Right renal cortex interstitium (tissue), 3 donors: ENCODE data around the gene ATG101. TPM values are rescaled to one million over a fixed set of nuclear protein-coding genes. Genes with fewer than 3 reads are reported as not detected.

ENCODE experiments used
- DNase-seq, 3 donors: peaks; one replicate each; pipeline ENCODE4 v3.0.0-alpha.2; 2013; ENCODE audit warnings: low read depth in 3 of 3, low spot score in 2 of 3
- polyA plus RNA-seq, 3 donors: library from polyadenylated mRNA; unstranded; fragments of 120-200 nt; gene quantifications; one replicate each; pipeline ENCODE4 v1.2.1, GENCODE V29; 2013; ENCODE audit not compliant: insufficient read length in 3 of 3

ATG101 gene
- polyA plus RNA-seq, 3 donors, result 24.9 to 31.9 (median 30.5) TPM

DNA sequence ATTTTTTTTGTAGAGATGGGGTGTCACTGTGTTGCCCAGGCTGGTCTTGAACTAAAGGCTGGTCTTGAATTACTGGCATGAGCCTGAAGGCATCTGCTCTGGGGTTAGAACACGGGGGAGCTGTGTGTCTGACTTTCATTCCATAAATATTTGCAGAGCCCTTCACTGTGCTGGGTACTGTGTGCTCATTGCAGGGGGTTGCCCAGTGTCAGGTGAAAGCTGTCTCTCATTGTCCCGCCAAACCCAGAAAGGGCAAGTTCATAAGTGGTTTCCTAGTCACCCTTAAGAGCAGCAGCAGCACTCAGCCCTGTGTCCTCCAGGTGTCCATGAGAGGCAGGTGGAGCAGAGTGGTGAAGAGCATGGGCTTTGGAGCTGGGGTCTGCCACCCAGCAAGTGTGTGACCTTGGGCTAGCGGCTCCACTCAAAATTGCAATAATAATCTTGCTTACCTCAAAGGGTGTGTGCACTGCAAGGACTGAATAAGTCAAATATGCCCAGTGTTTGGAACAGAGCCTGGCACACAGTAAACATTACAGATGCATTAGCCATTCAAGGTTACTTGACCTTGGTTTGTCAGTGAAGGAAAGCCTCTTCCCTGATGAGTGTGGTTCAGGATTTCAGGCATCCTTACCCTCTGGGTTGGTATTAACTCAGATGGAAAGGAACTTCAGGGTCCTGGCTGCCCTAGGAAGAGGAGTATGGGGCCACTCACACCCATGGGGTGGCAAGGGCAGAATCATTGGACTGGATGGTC lies 5.4 kb downstream of the ATG101 start:
- DNase-seq, result no peak

DNA sequence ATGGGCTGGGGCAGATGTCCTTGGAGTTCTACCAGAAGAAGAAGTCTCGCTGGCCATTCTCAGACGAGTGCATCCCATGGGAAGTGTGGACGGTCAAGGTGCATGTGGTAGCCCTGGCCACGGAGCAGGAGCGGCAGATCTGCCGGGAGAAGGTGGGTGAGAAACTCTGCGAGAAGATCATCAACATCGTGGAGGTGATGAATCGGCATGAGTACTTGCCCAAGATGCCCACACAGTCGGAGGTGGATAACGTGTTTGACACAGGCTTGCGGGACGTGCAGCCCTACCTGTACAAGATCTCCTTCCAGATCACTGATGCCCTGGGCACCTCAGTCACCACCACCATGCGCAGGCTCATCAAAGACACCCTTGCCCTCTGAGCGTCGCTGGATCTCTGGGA lies 7.0 kb downstream of the ATG101 start:
- DNase-seq, result no peak

DNA sequence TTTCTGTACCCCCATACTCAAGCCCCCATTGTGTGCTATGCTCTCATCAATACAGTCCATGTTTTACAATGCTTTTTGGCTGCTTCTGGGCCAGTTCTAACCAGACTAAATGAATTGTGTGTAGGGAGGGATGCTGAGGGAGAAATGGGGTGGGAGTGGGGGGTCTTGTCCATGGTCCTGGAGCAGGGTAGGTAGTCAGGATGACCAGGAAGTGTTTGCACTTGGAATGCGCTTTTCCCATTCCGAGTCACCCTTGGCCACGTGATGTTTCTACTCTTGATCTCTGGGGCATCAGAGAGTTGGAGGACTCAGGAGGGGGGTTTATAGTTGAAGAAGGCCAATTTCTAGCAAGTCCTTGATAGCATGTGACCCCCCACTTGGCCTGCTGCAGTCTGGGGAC lies 8.5 kb downstream of the ATG101 start:
- DNase-seq, result no peak

DNA sequence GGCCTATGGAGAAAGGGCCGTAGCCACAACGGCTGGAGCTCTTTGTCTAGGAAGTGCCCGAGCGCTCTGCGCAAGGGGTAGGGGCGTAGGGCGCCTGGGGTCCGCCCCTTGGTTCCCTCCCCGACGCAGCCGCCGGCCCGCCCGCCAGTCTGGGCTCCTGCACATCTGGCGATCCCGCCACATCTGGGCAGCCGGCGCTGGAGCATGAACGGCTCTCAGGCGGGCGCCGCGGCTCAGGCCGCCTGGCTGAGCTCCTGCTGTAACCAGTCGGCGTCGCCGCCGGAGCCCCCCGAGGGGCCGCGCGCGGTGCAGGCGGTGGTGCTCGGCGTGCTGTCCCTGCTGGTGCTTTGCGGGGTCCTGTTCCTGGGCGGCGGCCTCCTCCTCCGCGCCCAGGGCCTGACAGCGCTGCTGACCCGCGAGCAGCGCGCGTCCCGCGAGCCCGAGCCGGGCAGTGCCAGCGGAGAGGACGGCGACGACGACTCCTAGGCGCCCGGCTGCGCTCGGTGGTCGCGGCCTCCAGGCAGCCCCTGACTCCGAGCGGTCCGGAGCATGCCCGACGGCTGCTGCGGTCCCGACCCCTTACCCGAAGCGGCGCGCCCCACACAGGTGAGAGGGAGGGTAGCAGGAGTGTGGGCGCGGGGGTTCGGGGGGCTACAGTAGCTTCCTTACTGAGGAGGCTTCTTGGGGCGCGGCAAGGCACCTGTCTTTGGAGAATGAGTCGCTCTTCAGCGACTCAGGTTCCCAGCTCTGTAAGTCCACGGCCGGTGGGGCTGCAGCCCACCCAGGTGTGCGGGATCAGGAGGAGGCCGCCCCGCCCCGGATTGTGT lies 10.0 kb downstream of the ATG101 start, which contains the start of gene SMIM41:
SMIM41 (plus strand) TSS at position 129 of the 827 bp plus-strand sequence; CDS start at position 205, 76 bp downstream.
- DNase-seq, result no peak

- DNase-seq, result no peak
These were observed 10.8 kb downstream of the ATG101 start for GRCh38 chr12:52080403-52081251.

GRCh38 chr12:52081263-52081733 lies 11.5 kb downstream of the ATG101 start:
- no peak for DNase-seq

GRCh38 chr12:52082026-52082668 lies 12.4 kb downstream of the ATG101 start:
- DNase-seq, result no peak

DNA sequence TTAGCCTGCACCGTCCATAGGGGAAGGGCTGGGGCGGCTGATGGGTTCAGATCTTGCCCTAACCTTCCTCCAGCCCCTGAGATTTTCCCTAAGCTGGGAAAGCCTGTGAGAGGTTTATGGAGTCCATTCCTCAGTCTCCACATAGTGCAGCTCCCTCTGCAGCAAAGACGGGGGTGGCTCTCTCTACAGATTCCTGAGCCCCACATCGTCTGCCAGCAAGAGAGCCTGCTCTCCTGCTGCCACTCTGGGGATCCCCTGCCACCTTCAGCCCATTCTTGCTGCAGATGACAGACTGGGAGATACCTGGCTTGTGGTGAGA lies 12.8 kb downstream of the ATG101 start:
- DNase-seq, result no peak

DNA sequence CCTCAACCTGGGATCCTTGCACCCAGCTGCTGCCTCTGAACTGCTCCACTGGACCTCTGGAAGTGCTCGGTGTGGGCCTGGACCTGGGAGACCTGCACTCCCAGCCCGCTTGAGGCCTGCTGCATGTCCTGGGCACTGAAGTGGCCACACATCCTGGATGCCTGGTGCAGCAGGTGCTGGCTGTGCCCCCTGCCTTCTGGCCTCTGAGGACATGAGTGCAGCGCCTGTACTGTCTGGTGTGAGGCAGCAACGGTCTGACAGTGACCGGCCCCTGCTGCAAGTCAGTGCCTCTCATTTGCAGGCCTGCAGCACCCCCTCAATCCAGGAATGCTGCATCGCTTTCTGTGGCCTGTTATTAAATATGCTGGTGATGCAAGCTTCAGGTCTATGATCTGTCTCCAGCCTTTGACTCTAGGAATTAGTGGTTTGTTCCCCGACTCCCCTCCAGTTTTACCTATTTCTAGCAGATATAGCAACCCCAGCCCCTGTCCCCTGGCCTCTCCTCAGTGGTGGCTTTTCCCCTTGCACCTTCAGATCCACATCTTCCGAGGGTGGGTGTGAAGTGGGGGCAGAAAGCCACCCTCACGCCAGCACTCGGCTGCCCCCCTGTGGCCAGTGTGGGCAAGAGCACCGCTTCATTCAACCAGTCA lies 13.3 kb downstream of the ATG101 start:
- DNase-seq, result no peak

DNA sequence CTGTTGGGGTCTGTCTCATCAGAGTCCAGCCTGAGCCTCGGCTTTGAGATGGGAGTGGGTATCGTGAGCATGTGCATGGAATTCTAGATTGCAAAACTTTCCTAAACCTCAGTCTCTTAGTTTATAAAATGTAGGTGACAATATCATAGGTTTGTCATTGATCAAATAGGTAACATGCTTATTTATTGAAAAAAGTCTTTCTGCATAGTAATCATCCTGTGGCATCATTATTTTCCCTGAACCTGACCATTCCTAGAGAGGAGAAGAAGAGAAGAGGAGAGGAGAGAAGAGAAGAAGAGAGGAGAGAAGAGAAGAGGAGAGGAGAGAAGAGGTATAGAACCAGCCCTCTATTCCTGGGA lies 13.8 kb downstream of the ATG101 start:
- DNase-seq, result no peak

DNA sequence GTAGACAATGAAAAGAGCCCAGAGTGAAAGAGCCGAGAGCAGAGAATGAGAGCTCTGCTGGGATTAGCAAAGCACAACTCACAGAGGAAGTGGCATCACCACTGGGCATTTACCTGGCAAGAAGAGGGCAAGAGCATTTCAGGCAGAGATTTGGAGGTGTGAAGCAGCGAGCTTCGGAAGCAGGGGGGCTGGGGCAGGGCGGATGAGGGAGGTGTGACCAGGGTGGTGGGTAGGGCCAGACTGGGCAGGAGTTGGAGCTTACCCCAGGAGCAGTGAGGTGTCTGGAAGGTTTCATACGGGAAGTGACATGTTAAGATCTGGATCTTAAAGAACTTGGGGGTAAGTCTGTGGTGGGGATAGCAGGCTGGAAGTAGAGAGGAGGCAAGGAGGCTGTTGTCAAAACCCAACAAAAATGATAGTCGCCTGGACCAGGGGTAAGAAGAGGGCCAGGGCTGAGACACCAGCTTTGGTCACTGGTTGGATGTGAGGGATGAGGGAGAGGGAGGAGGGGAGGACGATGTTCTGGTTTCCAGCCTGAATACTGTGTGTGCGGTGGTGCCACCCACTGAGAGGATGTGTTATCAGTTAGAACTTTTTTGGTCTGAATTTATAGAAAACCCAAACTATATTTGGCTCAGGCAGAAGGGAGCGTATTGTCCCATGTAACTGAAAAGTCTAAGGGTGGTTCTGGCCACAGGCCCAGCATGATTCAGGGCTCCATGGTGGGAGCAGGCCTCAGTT lies 14.9 kb downstream of the ATG101 start:
- no peak for DNase-seq

DNA sequence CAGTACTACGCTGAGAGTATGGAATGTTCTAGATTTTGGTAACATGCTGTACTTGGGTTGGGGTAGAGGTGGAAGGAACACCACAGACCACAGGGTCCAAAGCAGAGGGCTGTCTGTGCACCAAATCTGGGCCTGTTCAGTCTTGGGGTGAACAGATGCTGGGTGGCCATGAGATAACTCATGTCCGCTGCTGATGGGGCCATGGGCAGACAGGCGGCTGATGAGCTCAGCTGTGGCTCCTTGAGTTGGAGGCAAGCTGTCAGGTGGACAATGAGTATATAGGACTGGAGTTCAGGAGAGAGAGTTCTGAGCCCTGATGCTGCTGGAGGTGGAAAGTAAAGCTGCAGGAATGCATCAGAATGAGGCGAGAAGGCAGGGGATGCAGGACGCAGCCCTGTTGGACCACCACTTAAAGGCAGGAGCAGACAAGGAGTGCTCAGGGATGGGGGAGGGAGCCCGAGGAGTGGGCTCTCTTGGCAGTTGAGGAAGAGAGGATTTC lies 16.0 kb downstream of the ATG101 start:
- DNase-seq, result no peak

DNA sequence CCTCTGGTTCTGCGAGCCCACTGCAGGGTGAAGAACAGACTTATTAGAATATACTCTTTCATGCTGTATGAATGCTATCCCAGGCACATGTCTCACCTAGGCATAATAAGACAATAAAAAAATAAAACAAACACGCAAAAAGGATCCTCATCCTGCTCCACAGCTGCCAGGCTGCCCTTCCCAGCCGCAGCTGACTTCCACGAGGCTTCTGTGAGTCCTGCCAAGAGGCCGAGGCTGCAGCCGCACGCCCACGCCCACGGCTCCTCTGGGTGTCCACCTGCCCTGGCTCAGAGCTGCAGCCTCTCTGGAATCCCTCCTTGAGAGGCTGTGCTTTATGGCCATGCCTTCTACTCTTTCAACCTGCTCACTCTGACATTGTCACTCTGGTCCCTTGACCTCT lies 16.6 kb downstream of the ATG101 start:
- DNase-seq, result no peak

DNA sequence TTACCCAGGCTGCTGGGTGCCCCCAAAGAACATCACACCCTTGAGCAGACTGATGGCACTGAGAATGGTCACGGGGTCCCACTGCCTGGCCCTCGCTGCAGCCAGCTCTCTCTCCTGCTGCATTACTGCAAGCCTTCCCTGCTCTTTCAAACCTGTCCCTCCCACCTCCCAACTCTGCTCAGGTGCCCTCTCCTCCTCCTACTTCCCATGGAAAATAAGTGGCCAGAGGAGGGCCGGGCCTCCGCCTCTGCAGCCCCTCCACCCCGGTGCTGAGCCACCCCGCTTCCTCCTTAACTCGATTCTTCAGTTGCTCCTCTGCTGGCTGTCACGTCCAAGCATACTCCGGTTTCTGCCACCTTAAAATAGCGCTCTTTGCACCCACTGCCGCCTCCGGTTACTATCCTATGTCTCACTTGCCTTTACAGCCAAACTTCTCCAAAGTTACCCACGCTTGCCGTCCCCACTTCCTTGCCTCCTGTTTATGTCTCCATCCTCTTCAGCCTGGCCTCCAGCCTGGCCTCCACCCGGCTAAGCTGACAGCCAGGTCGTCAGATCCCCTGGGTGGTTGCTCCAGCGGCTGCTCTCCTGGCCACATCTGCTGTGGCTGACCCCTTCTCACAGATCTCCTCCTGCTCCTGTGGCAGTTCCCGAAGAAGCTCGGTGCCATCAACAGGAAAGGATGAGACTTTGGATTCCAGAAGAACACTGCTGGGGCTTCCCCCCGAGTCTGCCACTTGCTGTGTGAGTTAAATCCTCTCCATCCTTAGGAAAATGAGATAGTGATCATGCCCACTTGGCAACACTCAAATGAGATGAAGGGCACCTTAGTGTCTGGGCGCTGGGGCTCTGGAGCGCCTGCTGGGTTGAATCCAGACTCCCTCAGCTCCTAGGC lies 17.4 kb downstream of the ATG101 start:
- DNase-seq, result no peak

- DNase-seq, result no peak
These were observed 18.4 kb downstream of the ATG101 start for GRCh38 chr12:52087961-52088820.

GRCh38 chr12:52089491-52089890 lies 19.7 kb downstream of the ATG101 start:
- no peak for DNase-seq

DNA sequence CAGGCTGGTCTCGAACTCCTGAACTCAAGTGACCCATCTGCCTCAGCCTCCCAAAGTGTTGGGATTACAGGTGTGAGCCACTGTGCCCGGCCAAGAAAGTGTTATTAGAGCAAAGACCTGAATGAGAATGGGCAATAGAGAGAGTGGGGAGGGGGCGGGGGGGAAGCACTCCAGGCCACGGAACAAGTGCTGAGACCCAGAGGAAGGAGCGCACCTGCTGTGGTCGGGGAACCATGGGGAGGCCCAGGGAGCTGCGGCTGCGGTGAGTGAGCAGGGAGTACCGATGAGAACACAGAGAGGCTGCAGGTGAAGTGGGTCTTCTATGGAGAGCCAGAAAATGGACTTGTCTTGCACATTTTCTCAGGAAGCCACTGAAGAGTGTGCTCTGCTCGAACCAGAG lies 20.5 kb downstream of the ATG101 start:
- DNase-seq, result no peak
